Right hindlimb (tissue), 1 donor: ENCODE measurements around the gene ATP1A2.
"Not testable (repeated sequence)": the region's sequence is repeated elsewhere in the genome, so short reads cannot be mapped to it uniquely, and the experiment has no call there.

Source experiments
- DNase-seq: peaks from one replicate; pipeline ENCODE4 v3.0.0-alpha.2; 2018

Gene ATP1A2

DNA sequence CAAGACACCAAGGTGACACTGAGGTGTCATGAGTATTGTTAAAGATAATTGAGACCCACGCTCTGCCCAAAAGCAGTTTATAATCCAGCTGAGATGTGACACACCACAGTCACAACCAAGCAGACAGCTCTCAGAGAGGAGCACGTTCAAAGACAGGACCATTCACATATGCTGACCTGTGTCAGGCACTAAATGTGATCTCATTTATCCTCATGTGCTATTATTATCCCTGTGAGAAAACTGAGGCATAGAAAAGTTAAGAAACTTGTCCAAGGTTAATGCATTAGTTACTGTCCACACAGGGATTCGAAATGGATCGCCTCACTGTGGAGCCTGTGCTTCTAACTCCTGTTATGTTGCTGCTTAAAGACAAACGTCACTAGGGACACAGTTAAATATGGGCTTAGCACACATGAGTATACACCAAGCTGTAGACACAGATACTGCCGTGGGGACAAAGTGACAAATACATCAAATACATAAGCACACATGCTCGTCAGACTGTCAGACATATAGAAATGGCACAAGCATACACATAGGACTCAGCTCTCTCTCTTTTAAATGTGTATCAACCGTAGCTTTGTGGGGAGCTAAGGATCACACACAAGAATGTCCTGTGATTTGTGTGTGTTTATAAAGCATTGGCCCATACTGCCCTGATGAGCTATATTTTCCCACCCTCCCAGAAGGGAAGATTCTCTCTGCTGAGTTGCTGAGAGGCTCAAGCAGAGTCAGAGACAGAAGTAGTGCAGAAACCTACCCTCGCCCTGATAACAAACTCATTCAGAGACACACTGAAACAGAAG, 13.6 kb upstream of the ATP1A2 start:
- no peak for DNase-seq

DNA sequence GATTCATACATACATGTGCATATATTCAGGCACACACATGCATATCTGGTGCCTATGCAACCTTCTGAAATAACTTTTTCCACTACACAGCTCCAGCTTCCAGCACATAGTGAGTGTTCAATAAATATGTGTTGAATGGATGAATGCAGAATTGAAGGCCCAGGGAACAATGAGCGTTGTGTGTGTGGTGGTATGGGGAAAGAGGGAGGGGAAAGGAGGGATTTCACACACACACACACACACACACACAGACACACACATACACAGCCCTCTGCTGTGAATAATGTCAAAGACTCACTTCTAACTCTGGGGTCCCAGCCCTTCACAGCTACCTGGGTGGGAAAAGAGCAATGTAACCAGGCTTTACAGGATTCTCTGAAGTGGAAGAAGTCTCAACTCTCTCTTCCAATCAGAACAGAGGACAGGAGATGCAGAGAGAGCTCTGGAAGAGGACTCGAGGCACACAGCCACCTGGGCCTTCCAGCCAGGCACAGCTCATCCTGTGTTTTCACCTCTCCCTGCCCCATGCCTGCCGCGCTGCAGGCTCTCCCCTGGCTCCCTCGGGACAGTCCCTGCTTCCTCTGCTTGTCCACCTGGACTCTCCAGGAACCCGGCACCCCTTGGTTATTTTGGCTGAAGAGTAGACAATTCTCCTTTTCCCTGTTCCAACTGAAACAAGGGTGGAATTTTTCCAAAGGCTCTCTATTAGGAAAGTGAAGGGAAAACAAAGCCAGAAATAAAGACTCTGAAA, 11.7 kb upstream of the ATP1A2 start:
- peak; percentile 65 for DNase-seq

DNA sequence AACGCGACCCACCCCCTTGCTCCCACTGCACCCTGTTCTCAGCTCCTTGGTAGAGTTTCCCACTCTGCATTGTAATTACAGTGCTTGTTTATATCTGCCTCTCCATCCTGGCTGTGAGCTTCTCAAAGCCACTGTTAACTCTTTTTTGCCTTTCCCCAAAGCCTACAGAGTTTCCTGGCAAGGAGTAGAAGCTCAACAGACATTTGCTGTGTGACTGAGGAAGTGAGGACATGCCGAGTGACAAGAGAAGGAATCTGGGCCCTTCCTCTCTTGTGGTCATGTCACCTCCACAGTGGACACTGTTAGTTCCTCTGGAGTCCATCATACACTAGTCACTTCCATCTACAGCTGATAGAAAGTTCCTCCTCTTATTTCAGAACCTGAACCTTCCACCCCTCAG, 11.1 kb upstream of the ATP1A2 start:
- no peak for DNase-seq

GRCh38 chr1:160105155-160105554, 10.4 kb upstream of the ATP1A2 start:
- no peak for DNase-seq

- DNase-seq = no peak
Observed at GRCh38 chr1:160107512-160107911, 8.0 kb upstream of the ATP1A2 start.

DNA sequence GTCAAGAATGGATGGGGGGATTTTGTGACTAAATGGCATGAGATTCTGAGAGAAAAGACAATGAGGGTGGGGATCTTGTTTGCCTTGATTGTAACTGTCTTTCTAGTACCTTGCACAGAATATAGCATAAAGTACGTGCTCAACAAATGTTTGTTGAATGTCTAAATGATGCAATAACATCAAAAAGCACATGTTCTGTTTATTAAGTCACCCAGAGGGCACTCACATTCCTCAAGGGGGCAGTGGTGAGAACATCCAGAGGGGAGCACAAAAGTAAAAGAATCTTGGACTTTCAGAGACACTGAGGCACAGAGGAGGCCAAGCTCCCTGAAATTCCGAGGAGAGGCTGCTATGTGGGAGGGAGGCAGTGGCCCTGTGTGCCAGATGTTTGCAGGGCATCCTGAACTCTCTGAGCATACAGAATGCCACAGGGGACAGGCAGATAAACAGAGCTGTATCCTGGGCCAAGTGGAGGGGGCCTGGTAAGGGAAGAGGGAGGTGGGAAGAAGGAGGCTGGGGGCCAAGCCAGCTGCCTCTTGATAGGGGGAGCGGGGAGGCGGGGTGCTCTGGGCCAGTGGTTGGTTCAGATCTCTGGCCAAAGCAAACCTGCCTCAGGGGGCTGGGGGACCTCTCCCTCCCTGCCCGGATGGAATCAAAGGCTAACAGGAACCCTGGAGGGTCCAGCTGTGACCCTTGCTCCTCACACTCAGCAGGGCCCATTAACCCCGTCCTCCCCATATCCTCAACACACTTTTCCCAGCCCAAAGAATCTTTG, 6.5 kb upstream of the ATP1A2 start:
- peak; percentile 80 for DNase-seq

GRCh38 chr1:160109686-160110085, 5.9 kb upstream of the ATP1A2 start:
- no peak for DNase-seq

- not testable (repeated sequence) for DNase-seq
Observed at GRCh38 chr1:160111462-160111861, 4.1 kb upstream of the ATP1A2 start.

- DNase-seq = peak; percentile 82
Observed at GRCh38 chr1:160112357-160112756, 3.2 kb upstream of the ATP1A2 start.

- DNase-seq = no peak
Observed at GRCh38 chr1:160113407-160113806, 2.2 kb upstream of the ATP1A2 start.

DNA sequence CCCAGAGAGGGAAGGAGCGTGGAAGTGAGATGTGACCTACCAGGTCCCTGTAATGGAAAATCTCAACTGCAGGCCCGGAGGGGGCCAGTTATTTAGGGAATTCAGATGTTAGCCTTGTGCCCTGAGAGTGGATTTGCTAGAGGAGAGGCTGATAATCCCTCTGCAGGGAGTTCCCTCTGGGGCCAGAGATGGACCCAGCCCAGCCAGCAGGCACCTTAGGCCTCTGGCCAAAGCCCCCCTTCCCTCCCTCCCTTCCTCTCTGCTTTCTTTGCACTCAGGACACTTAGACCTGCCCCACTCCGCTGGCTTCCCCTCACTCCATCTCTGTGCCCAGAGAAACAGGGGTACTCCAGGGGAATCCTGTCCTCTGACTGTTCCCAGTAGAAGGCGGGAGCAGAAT, 1.5 kb upstream of the ATP1A2 start:
- DNase-seq = no peak

DNA sequence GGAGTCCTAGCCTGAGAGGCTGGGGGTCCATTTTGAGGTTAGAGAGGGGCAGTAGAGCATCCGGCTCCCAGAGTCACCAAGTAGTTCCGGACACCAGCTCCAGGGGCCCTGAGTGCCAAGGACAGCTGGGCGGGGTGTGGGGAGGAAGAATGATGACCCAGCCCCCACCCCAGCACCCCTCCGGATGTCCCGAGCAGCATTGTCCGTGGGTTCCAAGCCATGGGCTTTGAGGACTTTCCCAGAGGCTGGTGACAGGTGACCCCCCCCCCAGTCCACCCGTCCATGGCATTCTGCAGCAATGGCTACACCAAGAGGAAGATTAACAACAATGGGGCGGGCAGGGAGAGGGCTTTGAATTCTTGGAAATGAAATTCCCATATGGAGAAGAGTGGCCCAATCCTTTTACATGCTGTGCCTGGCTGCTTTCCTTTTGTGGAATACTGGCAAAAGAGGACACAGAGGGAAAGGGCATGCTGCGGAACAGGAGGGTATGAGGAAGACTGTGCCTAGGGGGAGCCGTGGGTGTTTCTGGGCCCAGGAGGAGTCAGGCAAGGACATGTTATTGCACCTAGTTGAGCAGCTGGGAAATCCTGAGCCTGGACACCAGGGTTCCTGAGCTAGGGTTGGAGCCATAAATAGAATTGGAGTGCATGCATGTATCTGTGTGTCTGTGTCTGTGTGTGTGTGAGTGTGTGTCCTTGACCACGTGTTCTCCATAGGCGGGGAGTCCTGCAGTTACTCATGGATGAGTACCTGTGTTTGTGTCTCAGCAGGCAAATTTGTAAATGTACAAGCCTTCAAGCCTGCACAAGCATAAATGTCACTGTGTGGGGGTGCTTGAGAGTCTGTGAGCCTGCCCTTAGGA, 956 bp downstream of the ATP1A2 start:
- peak; percentile 53 for DNase-seq

- DNase-seq = no peak
Observed at GRCh38 chr1:160117300-160117699, 1.7 kb downstream of the ATP1A2 start.

- DNase-seq = peak; percentile 88
Observed at GRCh38 chr1:160117709-160118183, 2.2 kb downstream of the ATP1A2 start.

GRCh38 chr1:160118928-160119327, 3.4 kb downstream of the ATP1A2 start:
- DNase-seq = no peak

GRCh38 chr1:160120797-160121196, 5.2 kb downstream of the ATP1A2 start:
- no peak for DNase-seq

GRCh38 chr1:160121388-160121787, 5.8 kb downstream of the ATP1A2 start:
- DNase-seq = no peak

- DNase-seq = no peak
Observed at GRCh38 chr1:160122978-160123495, 7.5 kb downstream of the ATP1A2 start.

- no peak for DNase-seq
Observed at GRCh38 chr1:160123726-160124125, 8.2 kb downstream of the ATP1A2 start.

DNA sequence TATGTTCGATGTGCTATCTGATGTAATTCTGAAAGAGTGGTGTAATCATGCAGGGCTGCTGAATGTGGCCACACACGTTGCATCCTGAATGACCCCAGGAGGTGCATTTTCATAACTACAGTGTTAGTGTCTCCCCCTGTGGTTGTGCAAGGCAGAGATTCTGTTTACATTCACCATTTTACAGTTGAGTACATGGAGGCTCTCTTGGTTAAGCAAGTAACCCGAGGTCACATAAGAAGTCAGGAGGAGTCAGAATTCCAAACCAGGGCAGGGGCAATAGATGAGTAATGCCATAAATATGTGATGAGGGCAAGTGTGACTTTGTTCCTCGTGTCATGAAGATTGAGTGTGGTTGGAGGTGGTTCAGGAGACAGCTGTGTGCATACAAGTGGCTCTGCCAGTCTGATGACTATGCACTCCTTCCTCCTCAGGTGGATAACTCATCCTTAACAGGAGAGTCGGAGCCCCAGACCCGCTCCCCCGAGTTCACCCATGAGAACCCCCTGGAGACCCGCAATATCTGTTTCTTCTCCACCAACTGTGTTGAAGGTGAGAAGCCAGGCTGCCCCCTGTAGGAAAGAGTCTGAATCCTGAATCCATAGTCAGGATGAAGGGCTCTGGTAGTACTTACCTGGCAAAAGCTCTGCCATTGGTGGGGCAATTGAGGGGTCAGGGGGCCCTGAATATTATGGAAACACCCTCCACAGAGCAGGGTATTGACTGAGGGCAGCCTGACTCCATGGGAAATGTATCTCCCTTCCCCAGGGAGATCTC, 9.3 kb downstream of the ATP1A2 start:
- no peak for DNase-seq

DNA sequence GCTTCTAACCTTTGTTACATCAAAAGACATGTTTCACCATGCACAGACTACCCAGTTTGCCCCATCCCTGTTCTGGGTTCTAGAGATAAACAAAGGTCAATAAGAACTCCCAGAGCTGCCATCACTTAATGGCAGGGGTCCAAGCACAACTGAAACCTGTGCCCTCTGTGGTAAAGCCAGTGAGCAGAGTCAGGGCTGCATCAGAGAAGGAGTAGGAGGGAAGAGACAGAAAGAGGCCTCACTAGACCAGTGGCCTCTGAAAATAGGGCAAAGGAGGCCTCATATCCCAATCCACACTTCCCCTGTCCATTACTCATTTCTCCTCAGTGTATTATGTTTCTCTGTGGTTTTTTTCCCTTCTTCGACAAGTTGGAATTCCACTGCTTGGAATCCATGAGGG, 10.2 kb downstream of the ATP1A2 start:
- no peak for DNase-seq
